GM23338 (cell line): Measurements from ENCODE around the gene NEMP1. TPM values are rescaled to one million over a fixed set of nuclear protein-coding genes. Genes with fewer than 3 reads are reported as not detected.

Experiments
- NANOG ChIP-seq: IDR thresholded peaks from 2 replicates; pipeline ENCODE4 v1.6.1; 2016; ENCODE audit warnings: antibody characterized with exemption, borderline replicate concordance
- POLR2AphosphoS5 ChIP-seq: IDR thresholded peaks from 2 replicates; pipeline ENCODE4 v1.6.1; 2016; ENCODE audit warnings: antibody characterized with exemption, low read depth
- ZNF331 ChIP-seq: fragments of 250-450 bp; sonication (Bioruptor Pico); IDR thresholded peaks from 2 replicates; pipeline ENCODE4 v1.5.0; 2020; ENCODE audit warnings: low read depth, mild to moderate bottlenecking, moderate library complexity
- ZNF462 ChIP-seq: fragments of 250-450 bp; sonication (Bioruptor Pico); IDR thresholded peaks from 2 replicates; pipeline ENCODE4 v1.5.0; 2020; ENCODE audit warnings: mild to moderate bottlenecking, moderate library complexity
- polyA plus RNA-seq: library from polyadenylated mRNA; unstranded; fragments of >200 nt; fragmentation: Nextera tagmentation; extraction: Ambion mirVana; gene quantifications from 2 replicates; pipeline ENCODE4 v1.2.1, GENCODE V29; 2016
- total RNA-seq: library from RNA; depleted of rRNA; stranded (reverse); fragments of >200 nt; shearing (Covaris generic); gene quantifications from 2 replicates; pipeline ENCODE4 v1.2.3, GENCODE V29; 2014
- TF ChIP-seq, protein P1 (sequence below), 2 experiments: fragments of 200-600 bp in 1 of 2; sonication (generic) in 1 of 2; conservative IDR thresholded peaks; 2 replicates each; pipeline versions ENCODE4 v1.5.1 to v1.6.1; 2016 to 2017; ENCODE audit warnings: antibody characterized with exemption in 2 of 2, low read depth in 2 of 2, mild to moderate bottlenecking in 2 of 2, moderate library complexity in 1 of 2
- TF ChIP-seq, protein P2 (sequence below): IDR thresholded peaks from one replicate; pipeline ENCODE4 v1.6.1; 2018; ENCODE audit warnings: antibody characterized with exemption; ENCODE audit not compliant: unreplicated experiment

NEMP1 gene
- total and polyA plus RNA-seq, 2 experiments from 2014 or later, result 11.9 to 35.0 TPM

DNA sequence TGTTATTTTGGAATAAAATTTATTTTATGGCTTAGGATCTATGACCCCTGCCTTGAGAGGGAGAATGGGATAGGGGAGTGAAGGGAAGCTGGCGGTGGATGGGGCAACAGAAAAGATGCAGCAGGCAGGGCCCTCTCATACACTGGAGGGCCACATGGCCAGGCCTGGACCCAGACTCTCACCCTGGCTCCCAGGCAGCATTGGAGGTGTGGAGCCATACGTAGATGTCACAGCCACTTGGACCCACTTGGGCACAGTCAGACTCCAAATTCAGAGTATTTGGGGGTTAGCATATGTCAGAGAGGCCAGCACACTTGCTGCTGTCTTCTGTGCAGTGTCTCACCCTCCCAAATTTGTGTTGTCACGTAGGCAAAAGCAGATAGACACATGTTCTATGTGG is 16.8 kb upstream of the NEMP1 start (continued):
- TF ChIP-seq ZNF462 (CRISPR knock-in tag) (no peak), ZNF331 (no peak), POLR2AphosphoS5 (no peak), NANOG (no peak)
- TF ChIP-seq, protein P1, sequence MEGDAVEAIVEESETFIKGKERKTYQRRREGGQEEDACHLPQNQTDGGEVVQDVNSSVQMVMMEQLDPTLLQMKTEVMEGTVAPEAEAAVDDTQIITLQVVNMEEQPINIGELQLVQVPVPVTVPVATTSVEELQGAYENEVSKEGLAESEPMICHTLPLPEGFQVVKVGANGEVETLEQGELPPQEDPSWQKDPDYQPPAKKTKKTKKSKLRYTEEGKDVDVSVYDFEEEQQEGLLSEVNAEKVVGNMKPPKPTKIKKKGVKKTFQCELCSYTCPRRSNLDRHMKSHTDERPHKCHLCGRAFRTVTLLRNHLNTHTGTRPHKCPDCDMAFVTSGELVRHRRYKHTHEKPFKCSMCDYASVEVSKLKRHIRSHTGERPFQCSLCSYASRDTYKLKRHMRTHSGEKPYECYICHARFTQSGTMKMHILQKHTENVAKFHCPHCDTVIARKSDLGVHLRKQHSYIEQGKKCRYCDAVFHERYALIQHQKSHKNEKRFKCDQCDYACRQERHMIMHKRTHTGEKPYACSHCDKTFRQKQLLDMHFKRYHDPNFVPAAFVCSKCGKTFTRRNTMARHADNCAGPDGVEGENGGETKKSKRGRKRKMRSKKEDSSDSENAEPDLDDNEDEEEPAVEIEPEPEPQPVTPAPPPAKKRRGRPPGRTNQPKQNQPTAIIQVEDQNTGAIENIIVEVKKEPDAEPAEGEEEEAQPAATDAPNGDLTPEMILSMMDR (conservative IDR thresholded peaks at IDR 0.05; ENCODE audit: low read depth in 2 of 2), result no peak
- TF ChIP-seq, protein P2, sequence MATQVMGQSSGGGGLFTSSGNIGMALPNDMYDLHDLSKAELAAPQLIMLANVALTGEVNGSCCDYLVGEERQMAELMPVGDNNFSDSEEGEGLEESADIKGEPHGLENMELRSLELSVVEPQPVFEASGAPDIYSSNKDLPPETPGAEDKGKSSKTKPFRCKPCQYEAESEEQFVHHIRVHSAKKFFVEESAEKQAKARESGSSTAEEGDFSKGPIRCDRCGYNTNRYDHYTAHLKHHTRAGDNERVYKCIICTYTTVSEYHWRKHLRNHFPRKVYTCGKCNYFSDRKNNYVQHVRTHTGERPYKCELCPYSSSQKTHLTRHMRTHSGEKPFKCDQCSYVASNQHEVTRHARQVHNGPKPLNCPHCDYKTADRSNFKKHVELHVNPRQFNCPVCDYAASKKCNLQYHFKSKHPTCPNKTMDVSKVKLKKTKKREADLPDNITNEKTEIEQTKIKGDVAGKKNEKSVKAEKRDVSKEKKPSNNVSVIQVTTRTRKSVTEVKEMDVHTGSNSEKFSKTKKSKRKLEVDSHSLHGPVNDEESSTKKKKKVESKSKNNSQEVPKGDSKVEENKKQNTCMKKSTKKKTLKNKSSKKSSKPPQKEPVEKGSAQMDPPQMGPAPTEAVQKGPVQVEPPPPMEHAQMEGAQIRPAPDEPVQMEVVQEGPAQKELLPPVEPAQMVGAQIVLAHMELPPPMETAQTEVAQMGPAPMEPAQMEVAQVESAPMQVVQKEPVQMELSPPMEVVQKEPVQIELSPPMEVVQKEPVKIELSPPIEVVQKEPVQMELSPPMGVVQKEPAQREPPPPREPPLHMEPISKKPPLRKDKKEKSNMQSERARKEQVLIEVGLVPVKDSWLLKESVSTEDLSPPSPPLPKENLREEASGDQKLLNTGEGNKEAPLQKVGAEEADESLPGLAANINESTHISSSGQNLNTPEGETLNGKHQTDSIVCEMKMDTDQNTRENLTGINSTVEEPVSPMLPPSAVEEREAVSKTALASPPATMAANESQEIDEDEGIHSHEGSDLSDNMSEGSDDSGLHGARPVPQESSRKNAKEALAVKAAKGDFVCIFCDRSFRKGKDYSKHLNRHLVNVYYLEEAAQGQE, result no peak
